WTC11 (cell line): ENCODE results near the gene USP38. TPM values are rescaled to one million over a fixed set of nuclear protein-coding genes. Genes with fewer than 3 reads are reported as not detected.
"Not testable (repeated sequence)": the region's sequence is repeated elsewhere in the genome, so short reads cannot be mapped to it uniquely, and the experiment has no call there.

ENCODE experiments used
- ATAC-seq: fragments of 200-7000 bp; cut with Tn5 transposase; 2 replicates; pipeline ENCODE4 v1.10.0; 2021; ENCODE audit warnings: mild to moderate bottlenecking, moderate library complexity
- CTCF ChIA-PET: fragments of 300-600 bp; sonication (Branson Sonifier 250); formaldehyde crosslinking; loops from one replicate; lab custom pipeline; 2021; ENCODE audit warnings: antibody characterized with exemption; lab: Charles Lee
- POLR2A ChIA-PET: fragments of 350-600 bp; sonication (Branson Sonifier 250); formaldehyde crosslinking; loops from one replicate; lab custom pipeline; 2021; ENCODE audit warnings: antibody characterized with exemption; lab: Charles Lee
- DNase-seq: peaks from one replicate; pipeline ENCODE4 v3.0.0; 2021; ENCODE audit warnings: low spot score
- H3K27ac Mint-ChIP-seq: 2 replicates; pipeline ENCODE4 v1.8.0; 2021; ENCODE audit warnings: mixed read lengths
- H3K27me3 Mint-ChIP-seq: 2 replicates; pipeline ENCODE4 v1.8.0; 2021; ENCODE audit warnings: low read depth, mild to moderate bottlenecking, moderate library complexity, mixed read lengths
- H3K36me3 Mint-ChIP-seq: 2 replicates; pipeline ENCODE4 v1.8.0; 2021; ENCODE audit warnings: mixed read lengths
- H3K4me1 Mint-ChIP-seq: 2 replicates; pipeline ENCODE4 v1.8.0; 2022; ENCODE audit warnings: mixed read lengths
- H3K4me3 Mint-ChIP-seq: 2 replicates; pipeline ENCODE4 v1.8.0; 2021; ENCODE audit warnings: mild to moderate bottlenecking, moderate library complexity, mixed read lengths
- H3K9me3 Mint-ChIP-seq: 2 replicates; pipeline ENCODE4 v1.8.0; 2021; ENCODE audit warnings: mixed read lengths
- FOXK1 ChIP-seq: sonication (generic); formaldehyde crosslinking; IDR thresholded peaks from 2 replicates; pipeline ENCODE4 v1.8.0; 2022; ENCODE audit warnings: mild to moderate bottlenecking, moderate library complexity, missing genetic modification reagents
- FOXP4 ChIP-seq: sonication (generic); formaldehyde crosslinking; IDR thresholded peaks from 2 replicates; pipeline ENCODE4 v1.8.0; 2022; ENCODE audit warnings: mild to moderate bottlenecking, missing genetic modification reagents
- JAZF1 ChIP-seq: fragments of 250-450 bp; sonication (Bioruptor Pico); IDR thresholded peaks from 2 replicates; pipeline ENCODE4 v1.9.0; 2021; ENCODE audit warnings: moderate library complexity, mild to moderate bottlenecking, inconsistent platforms
- KAT7 ChIP-seq: sonication (generic); formaldehyde crosslinking; IDR thresholded peaks from 2 replicates; pipeline ENCODE4 v1.8.1; 2023; ENCODE audit warnings: missing genetic modification reagents, mild to moderate bottlenecking, borderline replicate concordance
- MYBL2 ChIP-seq: sonication (generic); formaldehyde crosslinking; IDR thresholded peaks from 2 replicates; pipeline ENCODE4 v1.8.1; 2023; ENCODE audit warnings: mild to moderate bottlenecking, moderate library complexity, missing genetic modification reagents
- NR2C2 ChIP-seq: sonication (generic); formaldehyde crosslinking; IDR thresholded peaks from 2 replicates; pipeline ENCODE4 v1.8.0; 2022; ENCODE audit warnings: mild to moderate bottlenecking, missing genetic modification reagents
- PREB ChIP-seq: sonication (generic); formaldehyde crosslinking; IDR thresholded peaks from 2 replicates; pipeline ENCODE4 v1.8.1; 2022; ENCODE audit warnings: mild to moderate bottlenecking, missing genetic modification reagents, moderate library complexity, borderline replicate concordance
- SOX15 ChIP-seq: fragments of 250-450 bp; sonication (Bioruptor Pico); IDR thresholded peaks from 2 replicates; pipeline ENCODE4 v1.9.0; 2021; ENCODE audit warnings: mild to moderate bottlenecking
- TCF7 ChIP-seq: sonication (generic); formaldehyde crosslinking; IDR thresholded peaks from 2 replicates; pipeline ENCODE4 v1.8.0; 2022; ENCODE audit warnings: mild to moderate bottlenecking, low read depth, missing genetic modification reagents, moderate library complexity
- USF2 ChIP-seq: sonication (generic); formaldehyde crosslinking; IDR thresholded peaks from 2 replicates; pipeline ENCODE4 v1.8.1; 2023; ENCODE audit warnings: mild to moderate bottlenecking, missing genetic modification reagents, moderate library complexity
- ZNF263 ChIP-seq: sonication (generic); formaldehyde crosslinking; IDR thresholded peaks from 2 replicates; pipeline ENCODE4 v1.8.1; 2022; ENCODE audit warnings: low read depth, mild to moderate bottlenecking, moderate library complexity, missing genetic modification reagents
- ZNF423 ChIP-seq: fragments of 250-450 bp; sonication (Bioruptor Pico); IDR thresholded peaks from 2 replicates; pipeline ENCODE4 v2.1.2; 2022; ENCODE audit warnings: mild to moderate bottlenecking, moderate library complexity
- ZNF671 ChIP-seq: fragments of 250-450 bp; sonication (Bioruptor Pico); IDR thresholded peaks from 2 replicates; pipeline ENCODE4 v1.8.0; 2021; ENCODE audit warnings: mild to moderate bottlenecking
- total RNA-seq: library from RNA; stranded (reverse); gene quantifications from 3 replicates; pipeline ENCODE4 v1.2.3, GENCODE V29; 2021
- TF ChIP-seq, protein P1 (sequence below): sonication (generic); formaldehyde crosslinking; conservative IDR thresholded peaks from 2 replicates; pipeline ENCODE4 v1.8.1; 2022; ENCODE audit warnings: mild to moderate bottlenecking, missing genetic modification reagents
- TF ChIP-seq, protein P2 (sequence below): fragments of 250-450 bp; sonication (Bioruptor Pico); IDR thresholded peaks from 2 replicates; pipeline ENCODE4 v1.9.0; 2021; ENCODE audit warnings: moderate library complexity, mild to moderate bottlenecking, inconsistent platforms, borderline replicate concordance
- TF ChIP-seq, protein P3 (sequence below): sonication (generic); formaldehyde crosslinking; IDR thresholded peaks from 2 replicates; pipeline ENCODE4 v1.8.0; 2022; ENCODE audit warnings: mild to moderate bottlenecking, missing genetic modification reagents
- TF ChIP-seq, protein P4 (sequence below): sonication (generic); formaldehyde crosslinking; IDR thresholded peaks from 2 replicates; pipeline ENCODE4 v1.8.1; 2023; ENCODE audit warnings: mild to moderate bottlenecking, moderate library complexity, missing genetic modification reagents
- TF ChIP-seq, protein P5 (sequence below): fragments of 250-450 bp; sonication (Bioruptor Pico); IDR thresholded peaks from 2 replicates; pipeline ENCODE4 v2.1.2; 2022; ENCODE audit warnings: mild to moderate bottlenecking, moderate library complexity
- TF ChIP-seq, protein P6 (sequence below): sonication (generic); formaldehyde crosslinking; IDR thresholded peaks from 2 replicates; pipeline ENCODE4 v1.8.1; 2022; ENCODE audit warnings: low read depth, missing genetic modification reagents, borderline replicate concordance

The USP38 gene
- total RNA-seq, 1 experiment from 2014 or later = 10.3 TPM

DNA sequence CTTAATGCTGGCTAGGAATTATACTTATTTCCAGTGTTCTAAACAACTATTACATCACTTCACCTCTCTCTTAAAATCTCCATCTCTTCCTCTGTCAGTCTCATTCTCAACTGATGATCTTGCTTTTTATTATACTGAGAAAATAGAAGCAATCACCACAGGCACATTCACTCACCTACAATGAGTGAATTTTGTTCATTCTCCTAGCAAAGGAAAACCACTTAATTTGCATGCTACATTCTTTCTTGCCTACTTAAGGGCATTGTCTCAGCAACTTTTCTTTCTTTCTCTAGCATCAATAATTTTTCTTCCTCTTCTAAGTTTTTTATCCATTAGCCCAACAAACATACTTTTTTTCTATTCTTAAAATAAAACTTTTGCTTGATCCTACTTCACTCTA lies 21.1 kb upstream of the USP38 start:
- Mint-ChIP-seq H3K9me3 (peaks cover 25% of the 10 kb centered on the region), H3K27me3 (no peaks in the 10 kb centered on the region), H3K36me3 (peaks cover 21% of the 10 kb centered on the region), H3K27ac (no peak overlapping the region), H3K4me3 (no peak overlapping the region), H3K4me1 (no peaks in the 10 kb centered on the region)
- CTCF ChIA-PET = no interaction called here
- DNase-seq (no peak), ATAC-seq (no peak)
- TF ChIP-seq, protein P1, sequence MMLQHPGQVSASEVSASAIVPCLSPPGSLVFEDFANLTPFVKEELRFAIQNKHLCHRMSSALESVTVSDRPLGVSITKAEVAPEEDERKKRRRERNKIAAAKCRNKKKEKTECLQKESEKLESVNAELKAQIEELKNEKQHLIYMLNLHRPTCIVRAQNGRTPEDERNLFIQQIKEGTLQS (CRISPR knock-in tag) = no peak
- TF ChIP-seq PREB (CRISPR knock-in tag) (no peak), FOXK1 (no peak), ZNF671 (CRISPR knock-in tag) (no peak), ZNF423 (no peak), SOX15 (CRISPR knock-in tag) (no peak), KAT7 (no peak), FOXP4 (no peak), ZNF263 (no peak), TCF7 (no peak), JAZF1 (CRISPR knock-in tag) (no peak)
- TF ChIP-seq, protein P2, sequence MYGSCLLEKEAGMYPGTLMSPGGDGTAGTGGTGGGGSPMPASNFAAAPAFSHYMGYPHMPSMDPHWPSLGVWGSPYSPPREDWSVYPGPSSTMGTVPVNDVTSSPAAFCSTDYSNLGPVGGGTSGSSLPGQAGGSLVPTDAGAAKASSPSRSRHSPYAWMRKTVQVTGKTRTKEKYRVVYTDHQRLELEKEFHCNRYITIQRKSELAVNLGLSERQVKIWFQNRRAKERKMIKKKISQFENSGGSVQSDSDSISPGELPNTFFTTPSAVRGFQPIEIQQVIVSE (CRISPR knock-in tag) = no peak
- TF ChIP-seq, protein P3, sequence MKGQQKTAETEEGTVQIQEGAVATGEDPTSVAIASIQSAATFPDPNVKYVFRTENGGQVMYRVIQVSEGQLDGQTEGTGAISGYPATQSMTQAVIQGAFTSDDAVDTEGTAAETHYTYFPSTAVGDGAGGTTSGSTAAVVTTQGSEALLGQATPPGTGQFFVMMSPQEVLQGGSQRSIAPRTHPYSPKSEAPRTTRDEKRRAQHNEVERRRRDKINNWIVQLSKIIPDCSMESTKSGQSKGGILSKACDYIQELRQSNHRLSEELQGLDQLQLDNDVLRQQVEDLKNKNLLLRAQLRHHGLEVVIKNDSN (CRISPR knock-in tag) = no peak
- TF ChIP-seq, protein P4, sequence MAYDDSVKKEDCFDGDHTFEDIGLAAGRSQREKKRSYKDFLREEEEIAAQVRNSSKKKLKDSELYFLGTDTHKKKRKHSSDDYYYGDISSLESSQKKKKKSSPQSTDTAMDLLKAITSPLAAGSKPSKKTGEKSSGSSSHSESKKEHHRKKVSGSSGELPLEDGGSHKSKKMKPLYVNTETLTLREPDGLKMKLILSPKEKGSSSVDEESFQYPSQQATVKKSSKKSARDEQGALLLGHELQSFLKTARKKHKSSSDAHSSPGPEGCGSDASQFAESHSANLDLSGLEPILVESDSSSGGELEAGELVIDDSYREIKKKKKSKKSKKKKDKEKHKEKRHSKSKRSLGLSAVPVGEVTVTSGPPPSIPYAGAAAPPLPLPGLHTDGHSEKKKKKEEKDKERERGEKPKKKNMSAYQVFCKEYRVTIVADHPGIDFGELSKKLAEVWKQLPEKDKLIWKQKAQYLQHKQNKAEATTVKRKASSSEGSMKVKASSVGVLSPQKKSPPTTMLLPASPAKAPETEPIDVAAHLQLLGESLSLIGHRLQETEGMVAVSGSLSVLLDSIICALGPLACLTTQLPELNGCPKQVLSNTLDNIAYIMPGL (CRISPR knock-in tag) = no peak
- TF ChIP-seq, protein P5, sequence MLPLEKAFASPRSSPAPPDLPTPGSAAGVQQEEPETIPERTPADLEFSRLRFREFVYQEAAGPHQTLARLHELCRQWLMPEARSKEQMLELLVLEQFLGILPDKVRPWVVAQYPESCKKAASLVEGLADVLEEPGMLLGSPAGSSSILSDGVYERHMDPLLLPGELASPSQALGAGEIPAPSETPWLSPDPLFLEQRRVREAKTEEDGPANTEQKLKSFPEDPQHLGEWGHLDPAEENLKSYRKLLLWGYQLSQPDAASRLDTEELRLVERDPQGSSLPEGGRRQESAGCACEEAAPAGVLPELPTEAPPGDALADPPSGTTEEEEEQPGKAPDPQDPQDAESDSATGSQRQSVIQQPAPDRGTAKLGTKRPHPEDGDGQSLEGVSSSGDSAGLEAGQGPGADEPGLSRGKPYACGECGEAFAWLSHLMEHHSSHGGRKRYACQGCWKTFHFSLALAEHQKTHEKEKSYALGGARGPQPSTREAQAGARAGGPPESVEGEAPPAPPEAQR (CRISPR knock-in tag) = no peak
- POLR2A ChIA-PET = no interaction called here

DNA sequence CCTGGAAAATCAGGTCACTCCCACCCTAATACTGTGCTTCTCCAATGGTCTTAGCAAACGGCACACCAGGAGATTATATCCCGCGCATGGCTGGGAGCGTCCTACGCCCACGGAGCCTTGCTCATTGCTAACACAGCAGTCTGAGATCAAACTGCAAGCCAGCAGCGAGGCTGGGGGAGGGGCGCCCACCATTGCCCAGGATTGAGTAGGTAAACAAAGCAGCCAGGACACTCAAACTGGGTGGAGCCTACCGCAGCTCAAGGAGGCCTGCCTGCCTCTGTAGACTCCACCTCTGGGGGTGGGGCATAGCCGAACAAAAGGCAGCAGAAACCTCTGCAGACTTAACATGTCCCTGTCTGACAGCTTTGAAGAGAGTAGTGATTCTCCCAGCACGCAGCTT lies 18.0 kb upstream of the USP38 start:
- H3K27me3 Mint-ChIP-seq, H3K4me3 Mint-ChIP-seq, POLR2A ChIA-PET, H3K4me1 Mint-ChIP-seq, H3K27ac Mint-ChIP-seq, CTCF ChIA-PET, ATAC-seq: not testable (repeated sequence)
- peaks cover 36% of the 10 kb centered on the region for H3K9me3 Mint-ChIP-seq
- H3K36me3 Mint-ChIP-seq = peaks cover 21% of the 10 kb centered on the region
- peak; percentile 15 for DNase-seq

DNA sequence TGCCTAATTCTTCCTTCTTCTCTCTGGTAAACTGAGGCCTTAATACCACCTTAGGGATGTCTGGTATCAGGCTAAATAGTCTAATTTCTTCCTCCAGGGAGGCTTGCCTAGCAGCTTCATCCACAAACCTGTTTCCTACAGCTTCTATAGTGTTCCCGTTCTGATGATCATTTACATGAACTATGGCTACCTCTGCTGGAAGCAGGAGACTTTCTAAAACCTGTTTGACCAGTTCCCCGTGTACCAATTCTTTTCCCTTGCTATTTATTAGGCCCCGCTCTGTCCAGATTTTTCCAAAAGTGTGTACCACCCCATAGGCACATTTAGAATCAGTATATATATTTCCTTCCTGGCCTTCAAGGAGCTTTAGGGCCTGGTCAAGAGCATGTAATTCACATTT lies 5.8 kb upstream of the USP38 start:
- no peak for DNase-seq
- ChIA-PET POLR2A (no interaction called here), CTCF (interaction anchor here (1.0 kb wide), 1 partner anchor 194 kb away, joined by 6 read pairs; no protein-coding TSS in a partner anchor)
- H3K27me3 Mint-ChIP-seq = no peaks in the 10 kb centered on the region; the same call in 1 of the 2 replicates
- no peak overlapping the region for H3K27ac Mint-ChIP-seq
- H3K36me3 Mint-ChIP-seq = peaks cover 30% of the 10 kb centered on the region
- H3K4me1 Mint-ChIP-seq = peaks cover 11% of the 10 kb centered on the region
- peaks cover 36% of the 10 kb centered on the region for H3K9me3 Mint-ChIP-seq
- no peak overlapping the region for H3K4me3 Mint-ChIP-seq
- ATAC-seq = no peak
- no peak for TF ChIP-seq NR2C2 (CRISPR knock-in tag)
- TF ChIP-seq, protein P5 (CRISPR knock-in tag) = no peak
- TF ChIP-seq ZNF671 (CRISPR knock-in tag) = no peak
- TF ChIP-seq MYBL2 (CRISPR knock-in tag) = no peak
- no peak for TF ChIP-seq USF2 (CRISPR knock-in tag)
- TF ChIP-seq, protein P6, sequence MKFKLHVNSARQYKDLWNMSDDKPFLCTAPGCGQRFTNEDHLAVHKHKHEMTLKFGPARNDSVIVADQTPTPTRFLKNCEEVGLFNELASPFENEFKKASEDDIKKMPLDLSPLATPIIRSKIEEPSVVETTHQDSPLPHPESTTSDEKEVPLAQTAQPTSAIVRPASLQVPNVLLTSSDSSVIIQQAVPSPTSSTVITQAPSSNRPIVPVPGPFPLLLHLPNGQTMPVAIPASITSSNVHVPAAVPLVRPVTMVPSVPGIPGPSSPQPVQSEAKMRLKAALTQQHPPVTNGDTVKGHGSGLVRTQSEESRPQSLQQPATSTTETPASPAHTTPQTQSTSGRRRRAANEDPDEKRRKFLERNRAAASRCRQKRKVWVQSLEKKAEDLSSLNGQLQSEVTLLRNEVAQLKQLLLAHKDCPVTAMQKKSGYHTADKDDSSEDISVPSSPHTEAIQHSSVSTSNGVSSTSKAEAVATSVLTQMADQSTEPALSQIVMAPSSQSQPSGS (CRISPR knock-in tag) = no peak
